IMR-90 (cell line): ENCODE data around the gene PIEZO2. TPM values are rescaled to one million over a fixed set of nuclear protein-coding genes. Genes with fewer than 3 reads are reported as not detected.

Experiments
- ATAC-seq: fragments of 200-7000 bp; cut with Tn5 transposase; 2 replicates; pipeline ENCODE4 v1.9.1; 2020; ENCODE audit warnings: low read depth, mild to moderate bottlenecking, moderate library complexity
- BruUV-seq: library from RNA; stranded (reverse); fragments of 400-500 nt; replicated peaks from 2 replicates; lab custom pipeline; 2021; lab: Mats Ljungman, UMichigan
- CTCF ChIA-PET: fragments of 300-600 bp; formaldehyde crosslinking; extraction: SDS; loops from one replicate; lab custom pipeline; 2021; ENCODE audit warnings: antibody characterized with exemption; lab: Yijun Ruan, JAX
- POLR2A ChIA-PET: fragments of 300-600 bp; sonication (Branson Sonifier 250); formaldehyde crosslinking; loops from one replicate; lab custom pipeline; 2022; ENCODE audit warnings: antibody characterized with exemption; ENCODE audit not compliant: unreplicated experiment; lab: Charles Lee
- DNase-seq: peaks from one replicate; pipeline ENCODE4 v3.0.0; 2013
- H2AFZ ChIP-seq: replicated peaks from 2 replicates; pipeline ENCODE3; 2013; ENCODE audit warnings: low read length, mild to moderate bottlenecking; ENCODE audit not compliant: poor library complexity
- H2AK5ac ChIP-seq: 2 replicates; pipeline ENCODE4 v1.6.1; 2013; ENCODE audit warnings: low read depth, low read length, inconsistent platforms
- H2AK9ac ChIP-seq: replicated peaks from 2 replicates; pipeline ENCODE3; 2013; ENCODE audit warnings: mild to moderate bottlenecking, low read depth, low read length, moderate library complexity; ENCODE audit not compliant: poor library complexity
- H2BK120ac ChIP-seq: 2 replicates; pipeline ENCODE4 v1.6.1; 2013; ENCODE audit warnings: low read depth, low read length, inconsistent platforms
- H2BK15ac ChIP-seq: 3 replicates; pipeline ENCODE4 v1.6.1; 2013; ENCODE audit warnings: low read depth, low read length, inconsistent platforms
- H2BK20ac ChIP-seq: 2 replicates; pipeline ENCODE4 v1.6.1; 2013; ENCODE audit warnings: low read depth, mild to moderate bottlenecking, inconsistent platforms, low read length, moderate library complexity
- H2BK5ac ChIP-seq: 2 replicates; pipeline ENCODE4 v1.6.1; 2013; ENCODE audit warnings: mild to moderate bottlenecking, low read depth, low read length, inconsistent platforms; ENCODE audit not compliant: poor library complexity, severe bottlenecking
- H3K14ac ChIP-seq: replicated peaks from 2 replicates; pipeline ENCODE4 v1.6.1; 2013; ENCODE audit warnings: low read depth, low read length, inconsistent platforms
- H3K18ac ChIP-seq: 2 replicates; pipeline ENCODE4 v1.6.1; 2013; ENCODE audit warnings: low read depth, low read length, control low read depth
- H3K23ac ChIP-seq: 2 replicates; pipeline ENCODE4 v1.6.1; 2013; ENCODE audit warnings: low read depth, low read length, inconsistent platforms
- H3K27ac ChIP-seq: 2 replicates; pipeline ENCODE4 v1.5.1; 2013; ENCODE audit warnings: mild to moderate bottlenecking, control low read depth, low read length; ENCODE audit not compliant: insufficient read depth
- H3K27me3 ChIP-seq: 2 replicates; pipeline ENCODE4 v1.6.1; 2013; ENCODE audit warnings: low read length; ENCODE audit not compliant: control insufficient read depth, insufficient read depth
- H3K36me3 ChIP-seq: 2 replicates; pipeline ENCODE4 v1.6.1; 2013; ENCODE audit warnings: low read length, mixed read lengths; ENCODE audit not compliant: control insufficient read depth, insufficient read depth
- H3K4ac ChIP-seq: 2 replicates; pipeline ENCODE4 v1.6.1; 2013; ENCODE audit warnings: low read depth, low read length, inconsistent platforms
- H3K4me1 ChIP-seq: 2 replicates; pipeline ENCODE4 v1.6.1; 2013; ENCODE audit warnings: low read length, mixed read lengths; ENCODE audit not compliant: control insufficient read depth, insufficient read depth
- H3K4me2 ChIP-seq: 2 replicates; pipeline ENCODE4 v1.6.1; 2013; ENCODE audit warnings: low read depth, mild to moderate bottlenecking, control low read depth, low read length, moderate library complexity
- H3K4me3 ChIP-seq: 2 replicates; pipeline ENCODE4 v1.5.1; 2013; ENCODE audit warnings: low read depth, mild to moderate bottlenecking, control low read depth, low read length, moderate library complexity; ENCODE audit not compliant: insufficient read depth
- H3K56ac ChIP-seq: 2 replicates; pipeline ENCODE4 v1.6.1; 2013; ENCODE audit warnings: low read length, inconsistent platforms; ENCODE audit not compliant: insufficient read depth; ENCODE audit errors: extremely low read depth
- H3K79me1 ChIP-seq, 2 experiments: 2 replicates each; pipeline ENCODE4 v1.6.1; 2013; ENCODE audit warnings: low read length in 2 of 2, inconsistent platforms in 1 of 2, low read depth in 1 of 2
- H3K9ac ChIP-seq: 2 replicates; pipeline ENCODE4 v1.6.1; 2013; ENCODE audit warnings: low read depth, low read length, control low read depth
- H3K9me1 ChIP-seq: 2 replicates; pipeline ENCODE4 v1.6.1; 2013; ENCODE audit warnings: low read length, inconsistent platforms; ENCODE audit not compliant: insufficient read depth
- H3K9me3 ChIP-seq: 2 replicates; pipeline ENCODE4 v1.6.1; 2013; ENCODE audit warnings: low read length; ENCODE audit not compliant: control insufficient read depth, insufficient read depth
- H4K20me1 ChIP-seq: 2 replicates; pipeline ENCODE4 v1.6.1; 2013; ENCODE audit warnings: low read length, inconsistent platforms; ENCODE audit not compliant: insufficient read depth
- H4K5ac ChIP-seq: 2 replicates; pipeline ENCODE4 v1.6.1; 2013; ENCODE audit warnings: mild to moderate bottlenecking, low read depth, low read length, control low read depth
- H4K8ac ChIP-seq, 2 experiments: 2 replicates each; pipeline ENCODE4 v1.6.1; 2013; ENCODE audit warnings: low read depth in 2 of 2, low read length in 2 of 2, control low read depth in 1 of 2, inconsistent platforms in 1 of 2
- H4K91ac ChIP-seq: 2 replicates; pipeline ENCODE4 v1.6.1; 2013; ENCODE audit warnings: low read depth, low read length, inconsistent platforms; ENCODE audit not compliant: insufficient read depth
- BHLHE40 ChIP-seq: fragments of 150-350 bp; IDR thresholded peaks from 2 replicates; pipeline ENCODE4 v1.6.1; 2016; ENCODE audit warnings: mild to moderate bottlenecking, low read depth, low read length
- CEBPB ChIP-seq: IDR thresholded peaks from 2 replicates; pipeline ENCODE4 v1.6.1; 2012; ENCODE audit warnings: low read depth, low read length, improper control_type of control experiment
- MAFK ChIP-seq: IDR thresholded peaks from 2 replicates; pipeline ENCODE4 v1.6.1; 2012; ENCODE audit warnings: low read depth, low read length, improper control_type of control experiment
- POLR2A ChIP-seq: IDR thresholded peaks from 2 replicates; pipeline ENCODE4 v1.6.1; 2012; ENCODE audit warnings: mild to moderate bottlenecking, low read depth, low read length
- WGBS, 2 experiments: methylation state at CpG; one replicate each; pipeline versions ENCODE4 v1.1.5 to v1.1.7; 2013; ENCODE audit warnings: missing lambda C conversion rate in 2 of 2; ENCODE audit not compliant: insufficient read length in 1 of 2; ENCODE audit errors: extremely low coverage in 2 of 2; 5-methylcytosine and 5-hydroxymethylcytosine counted together
- dilution Hi-C: fragments of 300-500 bp; cut with HindIII; formaldehyde crosslinking; loops from one replicate; pipeline ENCODE4 v1.14.3; 2018; ENCODE audit warnings: low sequenced_read_pairs; ENCODE audit not compliant: unreplicated experiment
- in situ Hi-C: fragments of 300-500 bp; cut with MboI; formaldehyde crosslinking; loops from 3 replicates; pipeline ENCODE4 v1.14.3; 2019; ENCODE audit warnings: low sequenced_read_pairs, inconsistent platforms, mixed read lengths
- intact Hi-C: fragments of 100-400 bp; cut with micrococcal nuclease; formaldehyde crosslinking; loops from 2 replicates; pipeline ENCODE4 v1.10.0; 2022
- polyA plus RNA-seq, 3 experiments: library from polyadenylated mRNA; depleted of rRNA; stranded (reverse); fragments of >200 nt; gene quantifications; 2 replicates each; pipeline ENCODE4 v1.2.3, GENCODE V29; 2012; ENCODE audit warnings: low replicate concordance in 1 of 3
- total RNA-seq: library from RNA; depleted of rRNA; stranded (reverse); fragments of >200 nt; gene quantifications from 2 replicates; pipeline ENCODE4 v1.2.3, GENCODE V29; 2012

Gene PIEZO2
- total and polyA plus RNA-seq, 2 of the 4 experiments (the other 2 are of a cell fraction): 2.4 to 4.1 TPM

GRCh38 chr18:10926621-10927161 is 222.7 kb downstream of the PIEZO2 start:
- Histone ChIP-seq H3K4me3 (no peak overlapping the region; the same call in 1 of the 2 replicates), H2BK120ac (peak overlapping the region; percentile 95), H3K36me3 (no peaks in the 10 kb centered on the region), H4K91ac (peak overlapping the region; percentile 91), H4K8ac (peak overlapping the region; percentile 52 to 80), H3K4ac (peak overlapping the region; percentile 93), H2BK20ac (peak overlapping the region; percentile 88), H4K5ac (peak overlapping the region; percentile 84), H3K9me3 (no peaks in the 10 kb centered on the region), H3K23ac (peak overlapping the region; percentile 86), H3K27me3 (no peaks in the 10 kb centered on the region), H2BK15ac (peak overlapping the region; percentile 69; the same call in 2 of the 3 replicates), H3K4me2 (peak overlapping the region; percentile 40), H3K9me1 (peaks cover 8% of the 10 kb centered on the region; the same call in 1 of the 2 replicates), H2AK9ac (peak overlapping the region; percentile 21), H4K20me1 (no peaks in the 10 kb centered on the region), H3K14ac (peak overlapping the region; percentile 70), H2AFZ (peak overlapping the region; percentile 54), H3K27ac (peak overlapping the region; percentile 95), H3K4me1 (peaks cover 28% of the 10 kb centered on the region), H3K56ac (peak overlapping the region; percentile 80), H2AK5ac (peak overlapping the region; percentile 56), H3K18ac (peak overlapping the region; percentile 98), H3K9ac (peak overlapping the region; percentile 40), H2BK5ac (peak overlapping the region; percentile 93), H3K79me1 (peaks cover 0 to 5% of the 10 kb centered on the region in 2 experiments; a peak in 1 of 4 replicates)
- peak; percentile 24 for ATAC-seq
- 24% methylated on average over 5 of the region's 13 CpGs; no CpG with 5 or more reads in 1 of the 2 experiments for WGBS, 2 experiments
- ChIA-PET POLR2A (interaction anchor here (0.7 kb wide), 1 partner anchor 1543 kb away, joined by 3 read pairs; no protein-coding TSS in a partner anchor), CTCF (interaction anchor here (0.9 to 1.2 kb wide), 4 partner anchors 104 to 626 kb away, joined by 3 read pairs; no protein-coding TSS in a partner anchor)
- in situ Hi-C loops: no loop called here
- intact Hi-C loops: loop anchor here (5.0 kb wide), 3 partner anchors 64 to 221 kb away; partner anchors contain the start of gene PIEZO2
- dilution Hi-C loops: no loop called here
- peak; percentile 68 for DNase-seq
- TF ChIP-seq POLR2A (no peak), MAFK (peak; percentile 80), CEBPB (no peak), BHLHE40 (peak; percentile 18; the same call in 1 of the 2 replicates)
- BruUV-seq: no TSS peak
